ENCODE measurements around the gene USP3.

The USP3 gene

GRCh38 chr15:63493436-63493835, 11.0 kb upstream of the USP3 start:
- POLR2A ChIA-PET: interaction anchor here (1.5 kb wide), 1 partner anchor 11 kb away, joined by 5 read pairs; the partner anchor contains the start of gene USP3
- no peak for DNase-seq (ENCODE audit: extremely low spot score)
- CTCF ChIA-PET: interaction anchor here (4.6 kb wide), 1 partner anchor 27 kb away, joined by 18 read pairs; no protein-coding TSS in a partner anchor
- no peak for TF ChIP-seq CTCF (IDR thresholded peaks at IDR 0.05; ENCODE audit: control extremely low read depth, extremely low read depth, low read depth, missing control alignments)

- ChIA-PET POLR2A (no interaction called here), CTCF (interaction anchor here (2.7 to 5.2 kb wide), 2 partner anchors 11 kb away, joined by 7 to 95 read pairs; partner anchors contain the start of gene USP3)
- no peak for TF ChIP-seq CTCF (IDR thresholded peaks at IDR 0.05; ENCODE audit: control extremely low read depth, extremely low read depth, low read depth, missing control alignments)
These were observed 10.0 kb upstream of the USP3 start for GRCh38 chr15:63494408-63494807.

GRCh38 chr15:63495343-63495742, 9.1 kb upstream of the USP3 start:
- no peak for TF ChIP-seq CTCF (IDR thresholded peaks at IDR 0.05; ENCODE audit: control extremely low read depth, extremely low read depth, low read depth, missing control alignments)
- DNase-seq (ENCODE audit: extremely low spot score): no peak
- POLR2A ChIA-PET: no interaction called here
- CTCF ChIA-PET: interaction anchor here (1.3 to 5.2 kb wide), 7 partner anchors 10 to 114 kb away, joined by 3 to 95 read pairs (median 6); partner anchors contain the start of gene USP3

More at GRCh38 chr15:63494408-63494807, 10.0 kb upstream of the USP3 start:
- no peak for DNase-seq (ENCODE audit: extremely low spot score)

- POLR2A ChIA-PET: interaction anchor here (1.7 kb wide), 1 partner anchor 21 kb away, joined by 5 read pairs; no protein-coding TSS in a partner anchor
- CTCF ChIA-PET: interaction anchor here (1.3 to 5.2 kb wide), 7 partner anchors 9 to 114 kb away, joined by 3 to 95 read pairs (median 6); partner anchors contain the start of gene USP3
- no peak for DNase-seq (ENCODE audit: extremely low spot score)
- TF ChIP-seq CTCF (IDR thresholded peaks at IDR 0.05; ENCODE audit: control extremely low read depth, extremely low read depth, low read depth, missing control alignments): no peak
These were observed 8.5 kb upstream of the USP3 start for GRCh38 chr15:63495780-63496488.

- no peak for TF ChIP-seq CTCF (IDR thresholded peaks at IDR 0.05; ENCODE audit: control extremely low read depth, extremely low read depth, low read depth, missing control alignments)
- ChIA-PET CTCF (interaction anchor here (0.8 to 5.2 kb wide), 10 partner anchors 9 to 570 kb away, joined by 3 to 95 read pairs (median 3); no protein-coding TSS in a partner anchor), POLR2A (interaction anchor here (0.6 to 1.7 kb wide), 2 partner anchors 23 to 112 kb away, joined by 4 to 5 read pairs; no protein-coding TSS in a partner anchor)
- DNase-seq (ENCODE audit: extremely low spot score): no peak
These were observed 6.5 kb upstream of the USP3 start for GRCh38 chr15:63497642-63498467.

- TF ChIP-seq CTCF (IDR thresholded peaks at IDR 0.05; ENCODE audit: control extremely low read depth, extremely low read depth, low read depth, missing control alignments): no peak
- no peak for DNase-seq (ENCODE audit: extremely low spot score)
- ChIA-PET CTCF (interaction anchor here (1.2 to 5.2 kb wide), 3 partner anchors 8 to 32 kb away, joined by 3 to 95 read pairs (median 8); no protein-coding TSS in a partner anchor), POLR2A (no interaction called here)
These were observed 5.2 kb upstream of the USP3 start for GRCh38 chr15:63499175-63499549.
